ENCODE measurements around the gene IFNAR2. TPM values are rescaled to one million over a fixed set of nuclear protein-coding genes. Genes with fewer than 3 reads are reported as not detected.

IFNAR2 gene
- total and polyA plus RNA-seq, 2 experiments from 2014 or later, result 16.8 to 18.2 TPM

GRCh38 chr21:33245289-33245918 is 15.7 kb downstream of the IFNAR2 start (continued):
- no peak for TF ChIP-seq EZH2 (IDR thresholded peaks at IDR 0.05; ENCODE audit: low read depth, unreplicated experiment)
- no peak for TF ChIP-seq CTCF (conservative IDR thresholded peaks at IDR 0.05; ENCODE audit: low read depth in 2 of 2)
- no peak for TF ChIP-seq ETS1 (IDR thresholded peaks at IDR 0.05)
- no peak for TF ChIP-seq EZH2phosphoT487 (IDR thresholded peaks at IDR 0.05; ENCODE audit: unreplicated experiment)
- no peak for TF ChIP-seq NANOG (IDR thresholded peaks at IDR 0.05; ENCODE audit: borderline replicate concordance)
- no peak for TF ChIP-seq CREB1 (CRISPR knock-in tag; IDR thresholded peaks at IDR 0.05; ENCODE audit: low read depth)

DNA sequence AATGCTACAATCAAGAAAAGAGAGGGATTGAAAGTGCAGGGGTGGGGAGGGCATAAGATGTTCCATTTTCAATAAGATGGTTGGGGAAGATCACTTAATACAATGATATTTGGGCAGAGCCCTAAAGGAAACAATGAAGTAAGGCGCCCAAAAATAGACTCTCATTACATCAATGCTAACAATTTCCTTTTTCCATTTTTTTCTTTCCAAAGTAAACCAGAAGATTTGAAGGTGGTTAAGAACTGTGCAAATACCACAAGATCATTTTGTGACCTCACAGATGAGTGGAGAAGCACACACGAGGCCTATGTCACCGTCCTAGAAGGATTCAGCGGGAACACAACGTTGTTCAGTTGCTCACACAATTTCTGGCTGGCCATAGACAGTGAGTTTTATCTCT is 16.8 kb downstream of the IFNAR2 start:
- DNase-seq (ENCODE audit: low spot score) (no peak), ATAC-seq (no peak)
- Mint-ChIP-seq H3K9me3 (peaks cover 3% of the 10 kb centered on the region; the same call in 1 of the 3 replicates), H3K36me3 (ENCODE audit: low read depth) (peaks cover 68% of the 10 kb centered on the region), H3K4me3 (no peak overlapping the region), H3K4me1 (no peaks in the 10 kb centered on the region), H3K27me3 (ENCODE audit: insufficient read depth, low read depth, poor library complexity) (no peaks in the 10 kb centered on the region), H3K27ac (no peak overlapping the region)
- Histone ChIP-seq H3K36me3 (ENCODE audit: insufficient read depth) (peaks cover 16% of the 10 kb centered on the region), H3K4me2 (no peak overlapping the region), H3K4me3 (no peak overlapping the region), H3K9me2 (ENCODE audit: insufficient read depth) (no peaks in the 10 kb centered on the region), H3K79me2 (replicated peaks; ENCODE audit: insufficient read depth) (no peaks in the 10 kb centered on the region), H4K20me1 (replicated peaks; ENCODE audit: insufficient read depth) (no peaks in the 10 kb centered on the region), H3K27ac (ENCODE audit: low read depth) (no peak overlapping the region), H3F3A (replicated peaks; ENCODE audit: low read depth) (no peaks in the 10 kb centered on the region), H3K27me3 (ENCODE audit: insufficient read depth) (no peaks in the 10 kb centered on the region), H3K4me1 (ENCODE audit: insufficient read depth) (no peaks in the 10 kb centered on the region), H2AFZ (no peak overlapping the region)
- TF ChIP-seq ZNF331 (CRISPR knock-in tag; IDR thresholded peaks at IDR 0.05; ENCODE audit: low read depth) (no peak), EZH2phosphoT487 (IDR thresholded peaks at IDR 0.05; ENCODE audit: unreplicated experiment) (no peak), CREB1 (CRISPR knock-in tag; IDR thresholded peaks at IDR 0.05; ENCODE audit: low read depth) (no peak), CTCF (conservative IDR thresholded peaks at IDR 0.05; ENCODE audit: low read depth in 2 of 2) (no peak), POLR2AphosphoS5 (IDR thresholded peaks at IDR 0.05; ENCODE audit: low read depth) (no peak), ETS1 (IDR thresholded peaks at IDR 0.05) (no peak), EZH2 (IDR thresholded peaks at IDR 0.05; ENCODE audit: low read depth, unreplicated experiment) (no peak), ZNF114 (CRISPR knock-in tag; IDR thresholded peaks at IDR 0.05) (no peak), JUNB (IDR thresholded peaks at IDR 0.05; ENCODE audit: unreplicated experiment) (no peak), NANOG (IDR thresholded peaks at IDR 0.05; ENCODE audit: borderline replicate concordance) (no peak)
- TF ChIP-seq, protein P1, sequence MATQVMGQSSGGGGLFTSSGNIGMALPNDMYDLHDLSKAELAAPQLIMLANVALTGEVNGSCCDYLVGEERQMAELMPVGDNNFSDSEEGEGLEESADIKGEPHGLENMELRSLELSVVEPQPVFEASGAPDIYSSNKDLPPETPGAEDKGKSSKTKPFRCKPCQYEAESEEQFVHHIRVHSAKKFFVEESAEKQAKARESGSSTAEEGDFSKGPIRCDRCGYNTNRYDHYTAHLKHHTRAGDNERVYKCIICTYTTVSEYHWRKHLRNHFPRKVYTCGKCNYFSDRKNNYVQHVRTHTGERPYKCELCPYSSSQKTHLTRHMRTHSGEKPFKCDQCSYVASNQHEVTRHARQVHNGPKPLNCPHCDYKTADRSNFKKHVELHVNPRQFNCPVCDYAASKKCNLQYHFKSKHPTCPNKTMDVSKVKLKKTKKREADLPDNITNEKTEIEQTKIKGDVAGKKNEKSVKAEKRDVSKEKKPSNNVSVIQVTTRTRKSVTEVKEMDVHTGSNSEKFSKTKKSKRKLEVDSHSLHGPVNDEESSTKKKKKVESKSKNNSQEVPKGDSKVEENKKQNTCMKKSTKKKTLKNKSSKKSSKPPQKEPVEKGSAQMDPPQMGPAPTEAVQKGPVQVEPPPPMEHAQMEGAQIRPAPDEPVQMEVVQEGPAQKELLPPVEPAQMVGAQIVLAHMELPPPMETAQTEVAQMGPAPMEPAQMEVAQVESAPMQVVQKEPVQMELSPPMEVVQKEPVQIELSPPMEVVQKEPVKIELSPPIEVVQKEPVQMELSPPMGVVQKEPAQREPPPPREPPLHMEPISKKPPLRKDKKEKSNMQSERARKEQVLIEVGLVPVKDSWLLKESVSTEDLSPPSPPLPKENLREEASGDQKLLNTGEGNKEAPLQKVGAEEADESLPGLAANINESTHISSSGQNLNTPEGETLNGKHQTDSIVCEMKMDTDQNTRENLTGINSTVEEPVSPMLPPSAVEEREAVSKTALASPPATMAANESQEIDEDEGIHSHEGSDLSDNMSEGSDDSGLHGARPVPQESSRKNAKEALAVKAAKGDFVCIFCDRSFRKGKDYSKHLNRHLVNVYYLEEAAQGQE (IDR thresholded peaks at IDR 0.05; ENCODE audit: unreplicated experiment), result no peak
